ENCODE results near the gene ZNF213.
A peak's percentile ranks its signal among the peaks of the same experiment; 100 is the strongest.

ZNF213 gene, protein sequence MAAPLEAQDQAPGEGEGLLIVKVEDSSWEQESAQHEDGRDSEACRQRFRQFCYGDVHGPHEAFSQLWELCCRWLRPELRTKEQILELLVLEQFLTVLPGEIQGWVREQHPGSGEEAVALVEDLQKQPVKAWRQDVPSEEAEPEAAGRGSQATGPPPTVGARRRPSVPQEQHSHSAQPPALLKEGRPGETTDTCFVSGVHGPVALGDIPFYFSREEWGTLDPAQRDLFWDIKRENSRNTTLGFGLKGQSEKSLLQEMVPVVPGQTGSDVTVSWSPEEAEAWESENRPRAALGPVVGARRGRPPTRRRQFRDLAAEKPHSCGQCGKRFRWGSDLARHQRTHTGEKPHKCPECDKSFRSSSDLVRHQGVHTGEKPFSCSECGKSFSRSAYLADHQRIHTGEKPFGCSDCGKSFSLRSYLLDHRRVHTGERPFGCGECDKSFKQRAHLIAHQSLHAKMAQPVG

DNA sequence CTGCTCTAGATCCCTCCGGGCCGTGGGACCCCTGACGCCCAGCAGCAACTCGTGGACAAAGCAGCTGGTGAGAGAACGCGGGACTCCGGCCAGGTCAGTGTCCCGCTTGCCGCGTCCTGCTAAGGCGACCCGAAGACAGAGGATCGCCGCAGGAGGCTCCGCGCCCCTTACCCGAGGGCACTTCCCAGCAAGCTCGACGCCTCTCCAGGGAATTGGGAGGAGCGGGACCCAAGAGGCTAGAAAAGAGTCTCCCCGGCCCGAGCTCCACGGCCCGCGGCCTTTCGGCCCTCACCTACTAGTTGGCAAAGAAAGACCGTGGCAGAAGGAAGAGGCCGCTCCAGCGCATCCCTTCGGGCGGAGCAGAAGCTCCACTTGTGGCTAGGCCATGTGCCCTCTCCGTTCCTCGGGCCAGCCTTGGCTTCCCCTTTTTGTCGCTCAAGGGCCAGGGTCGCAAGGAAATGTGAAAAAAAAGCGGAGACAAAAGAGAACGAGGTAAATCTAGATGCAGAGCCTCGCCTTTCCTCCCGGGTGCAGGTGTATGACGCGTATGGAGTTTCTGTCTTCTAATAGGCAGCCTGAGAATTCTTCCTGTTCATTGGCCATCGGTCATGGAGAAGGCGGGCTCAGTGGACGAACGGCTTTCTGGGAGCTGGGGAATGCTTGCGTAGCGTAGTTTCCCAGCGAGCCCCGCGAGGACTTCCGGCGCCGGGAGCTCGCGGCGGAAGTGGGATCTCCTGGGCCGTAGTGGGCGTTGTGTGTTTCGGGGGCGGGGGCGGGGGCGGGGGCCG lies at the start of gene ZNF213:
TSS of gene ZNF213 (plus strand) at position 692 of the 788 bp plus-strand sequence. CDS start 2,252 bp downstream, outside the sequence.
- peak; percentile 96 for DNase-seq (ENCODE audit: low read depth)

DNA sequence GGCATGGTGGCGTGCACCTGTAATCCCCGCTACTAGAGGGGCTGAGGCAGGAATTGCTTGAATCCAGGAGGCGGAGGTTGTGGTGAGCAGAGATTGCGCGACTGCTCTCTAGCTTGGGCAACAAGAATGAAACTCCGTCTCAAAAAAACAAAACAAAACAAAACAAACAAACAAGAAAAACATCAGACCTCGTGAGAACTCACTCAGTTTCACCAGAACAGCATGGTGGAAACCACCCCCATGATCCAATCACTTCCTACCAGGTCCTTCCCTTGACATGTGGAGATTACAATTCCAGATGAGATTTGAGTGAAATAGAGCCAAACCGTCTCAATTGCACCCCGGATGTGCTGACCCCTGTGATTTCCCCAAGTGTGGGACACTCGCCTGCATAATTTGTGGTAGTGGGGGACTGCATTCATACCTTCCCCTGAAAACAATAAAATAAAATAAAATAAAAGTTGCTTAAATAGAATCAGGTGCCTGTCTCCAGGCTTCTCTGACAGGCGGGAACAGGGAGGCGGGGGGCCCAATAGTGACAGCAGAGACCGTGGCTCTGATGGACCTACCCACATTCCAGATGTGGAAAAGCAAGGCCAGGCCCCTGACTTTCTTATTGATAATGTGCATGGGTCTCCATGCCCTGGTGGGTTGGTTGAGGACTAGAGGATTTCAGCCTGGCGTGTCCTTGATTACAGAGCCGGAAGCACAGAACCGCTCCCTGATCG lies 48.8 kb upstream of the ZNF213 start:
- no peak for DNase-seq (ENCODE audit: low read depth)

DNA sequence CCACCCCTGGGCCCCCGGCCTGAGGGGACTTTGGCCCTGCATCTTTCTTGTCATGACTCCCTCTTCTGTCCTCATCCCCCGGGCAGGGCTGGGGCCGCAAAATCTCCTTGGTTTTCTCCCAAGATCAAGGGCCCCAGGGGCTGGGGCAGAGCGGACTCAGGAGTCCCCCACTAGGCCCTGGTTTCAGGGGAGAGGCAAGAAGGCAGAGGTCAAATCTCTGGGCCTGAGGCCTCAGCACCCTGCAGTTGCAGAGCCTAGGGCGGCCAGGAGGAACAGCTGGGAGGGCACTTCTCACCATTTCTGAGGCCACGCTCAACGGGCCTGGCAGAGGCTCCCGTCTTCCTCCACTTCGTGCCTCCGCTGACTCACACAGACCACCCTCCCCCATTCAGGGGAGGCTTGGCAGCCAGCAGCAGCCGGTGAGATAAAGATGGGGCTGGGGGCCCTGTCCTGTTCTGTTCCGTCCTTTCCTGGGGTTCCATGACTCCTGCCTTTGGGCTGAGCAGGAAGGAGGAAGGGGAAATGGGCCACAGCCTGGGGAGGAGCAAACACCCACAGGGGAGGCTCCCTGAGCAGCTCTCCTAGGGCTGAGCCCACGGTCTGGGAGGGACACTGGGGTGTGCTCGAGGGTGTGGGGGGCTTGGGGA lies 48.1 kb upstream of the ZNF213 start:
- DNase-seq (ENCODE audit: low read depth), result no peak

DNA sequence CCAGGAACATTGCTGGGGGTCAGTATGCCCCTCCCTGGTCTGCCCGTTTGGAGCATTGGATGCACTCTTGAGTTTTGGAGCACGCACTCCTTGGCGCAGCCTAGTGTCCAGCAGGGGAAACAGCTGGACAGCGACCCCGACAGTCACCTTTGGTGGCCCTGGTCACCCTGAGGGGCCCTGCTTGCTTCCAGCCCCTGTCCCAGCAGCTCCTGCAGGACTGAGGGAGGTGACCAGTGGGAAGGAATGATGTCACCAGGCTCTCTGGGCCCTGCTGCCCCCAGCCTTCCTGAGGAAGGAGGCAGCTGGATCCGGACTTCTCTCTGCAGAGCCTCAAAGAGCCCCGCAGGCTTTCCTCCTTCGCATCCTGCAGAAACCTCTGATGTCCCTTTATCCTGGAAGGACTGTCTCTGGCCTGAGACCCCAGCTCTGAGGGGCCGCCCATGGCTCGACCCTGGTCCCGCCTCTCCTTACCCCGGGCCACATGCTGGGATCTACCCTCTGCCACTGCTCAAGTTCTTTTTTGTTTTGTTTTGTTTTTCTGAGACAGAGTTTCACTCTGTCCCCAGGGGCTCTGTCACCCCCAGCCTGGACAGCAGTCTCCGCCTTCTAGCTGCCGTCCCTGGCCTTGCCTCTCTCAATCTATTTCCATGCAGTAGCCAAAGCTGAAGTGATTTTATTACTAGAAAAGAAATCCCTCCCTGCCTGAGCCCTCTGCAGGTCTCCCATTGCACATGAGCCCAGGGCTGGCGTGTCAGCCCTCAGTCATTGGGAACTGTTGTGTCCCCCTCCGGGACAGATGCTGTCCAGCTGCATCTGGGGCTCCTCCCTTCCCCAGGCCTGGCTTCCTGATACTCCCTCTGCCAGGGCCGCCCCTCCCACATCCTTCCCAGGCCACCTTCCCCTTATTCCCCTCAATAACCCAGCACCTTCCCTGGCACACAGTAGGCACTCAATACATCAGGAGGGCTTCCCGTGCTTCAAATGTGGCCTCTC lies 47.3 kb upstream of the ZNF213 start:
- no peak for DNase-seq (ENCODE audit: low read depth)

DNA sequence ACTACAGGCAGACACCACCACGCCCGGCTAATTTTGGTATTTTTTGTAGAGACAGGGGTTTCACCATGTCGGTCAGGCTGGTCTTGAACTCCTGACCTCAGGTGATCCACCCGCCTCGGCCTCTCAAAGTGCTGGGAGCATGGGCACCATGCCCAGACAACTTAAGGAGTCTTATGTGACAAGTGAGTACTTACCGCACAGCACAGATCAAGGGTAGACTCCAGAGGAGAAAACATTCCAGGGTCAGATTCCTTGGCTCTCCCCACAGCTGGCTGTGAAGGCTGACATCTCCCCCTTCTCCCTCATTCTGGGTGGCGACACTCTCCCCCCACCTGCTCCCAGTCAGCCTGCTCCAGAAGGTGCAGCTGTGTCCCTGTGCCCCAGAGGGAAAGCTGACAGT lies 46.4 kb upstream of the ZNF213 start:
- DNase-seq (ENCODE audit: low read depth), result no peak

DNA sequence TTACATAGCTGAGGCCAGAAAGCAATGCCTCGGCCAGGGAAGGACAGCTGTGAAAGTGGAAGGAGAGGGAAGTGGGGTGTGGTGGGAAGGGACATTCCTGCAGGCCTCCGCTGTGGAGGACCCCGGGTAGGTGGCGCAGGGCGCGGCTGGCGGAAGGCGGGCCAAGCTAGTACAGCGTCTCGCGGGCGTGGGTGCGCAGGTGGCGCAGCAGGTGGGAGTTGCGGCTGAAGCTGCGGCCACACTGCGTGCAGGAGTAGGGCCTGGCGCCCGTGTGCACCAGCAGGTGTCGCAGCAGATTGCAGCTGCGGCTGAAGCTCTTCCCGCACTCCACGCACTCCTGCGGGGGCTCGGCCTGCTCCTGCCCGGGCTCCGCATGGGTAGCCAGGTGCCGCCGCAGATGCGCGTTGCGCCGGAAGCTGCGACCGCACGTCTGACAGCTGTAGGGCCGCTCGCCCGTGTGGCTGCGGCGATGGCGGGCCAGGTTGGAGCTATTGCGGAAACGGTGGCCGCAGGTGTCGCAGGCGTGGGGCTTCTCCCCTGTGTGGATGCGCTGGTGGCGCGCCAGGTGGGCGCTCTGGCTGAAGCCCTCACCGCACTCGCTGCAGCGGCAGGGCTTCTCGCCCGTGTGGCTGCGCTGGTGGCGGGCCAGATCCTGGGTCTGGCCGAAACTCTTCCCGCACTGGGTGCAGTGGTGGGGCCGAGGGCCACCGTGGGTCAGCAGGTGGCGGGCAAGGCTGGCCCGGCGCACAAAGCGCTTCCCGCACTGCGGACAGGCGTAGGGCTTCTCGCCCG lies 45.7 kb upstream of the ZNF213 start:
- no peak for DNase-seq (ENCODE audit: low read depth)

DNA sequence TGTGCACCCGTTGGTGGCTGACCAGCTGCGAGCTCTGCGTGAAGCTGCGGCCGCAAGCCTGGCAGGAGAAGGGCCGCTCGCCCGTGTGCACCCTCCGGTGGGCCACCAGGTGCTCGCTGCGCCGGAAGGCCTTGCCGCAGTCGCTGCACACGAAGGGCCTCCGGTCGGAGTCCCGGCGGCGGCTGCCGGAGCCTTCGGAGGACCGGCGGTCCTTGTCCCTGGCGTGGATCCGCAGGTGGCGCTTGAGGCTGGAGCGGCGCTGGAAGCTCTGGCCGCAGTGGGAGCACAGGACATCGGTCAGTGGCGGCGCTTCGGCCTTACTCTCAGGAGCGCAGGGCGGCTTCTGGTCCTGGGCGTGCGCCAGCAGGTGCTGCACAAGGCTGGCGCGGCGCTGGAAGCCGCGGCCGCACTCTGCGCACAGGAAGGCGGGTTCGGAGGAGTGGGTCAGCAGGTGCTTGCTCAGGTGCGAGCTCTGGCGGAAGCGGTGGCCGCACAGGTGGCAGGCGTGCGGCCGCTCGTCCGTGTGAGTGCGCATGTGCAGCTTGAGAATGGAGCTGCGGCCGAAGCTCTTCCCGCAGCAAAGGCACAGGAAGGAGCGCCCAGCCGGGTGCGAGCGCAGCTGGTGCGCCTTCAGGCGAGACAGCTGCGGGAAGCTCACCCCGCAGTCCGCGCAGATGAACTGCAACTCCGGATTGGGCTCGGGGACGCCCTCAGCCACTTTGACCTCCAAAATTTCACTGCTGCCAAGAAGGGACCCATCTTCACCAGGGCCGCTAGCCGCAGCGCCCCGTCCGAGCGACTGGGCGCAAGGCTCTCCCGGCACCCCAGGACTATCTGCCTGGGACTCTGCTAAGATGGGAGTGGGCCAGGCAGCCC lies 44.9 kb upstream of the ZNF213 start:
- DNase-seq (ENCODE audit: low read depth), result no peak

DNA sequence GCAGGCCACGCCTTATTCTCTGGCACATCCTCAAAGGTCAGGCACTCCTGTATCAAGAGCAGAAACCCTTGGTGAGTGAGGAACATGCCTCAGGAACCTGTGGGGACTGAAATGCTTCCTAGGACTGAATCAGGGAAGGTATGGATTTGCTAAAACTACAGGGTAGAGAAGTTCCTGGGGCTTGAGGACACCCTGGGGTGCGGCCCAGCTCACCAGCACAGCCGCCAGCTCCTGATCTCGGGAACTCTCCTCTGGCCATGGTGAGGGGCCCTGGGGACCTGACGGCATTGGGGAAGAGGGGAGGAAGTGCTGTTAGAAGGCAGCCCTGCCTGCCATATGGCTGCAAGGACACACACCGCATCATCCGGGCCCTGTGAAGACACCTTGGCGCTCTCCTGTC lies 43.3 kb upstream of the ZNF213 start:
- DNase-seq (ENCODE audit: low read depth), result no peak

DNA sequence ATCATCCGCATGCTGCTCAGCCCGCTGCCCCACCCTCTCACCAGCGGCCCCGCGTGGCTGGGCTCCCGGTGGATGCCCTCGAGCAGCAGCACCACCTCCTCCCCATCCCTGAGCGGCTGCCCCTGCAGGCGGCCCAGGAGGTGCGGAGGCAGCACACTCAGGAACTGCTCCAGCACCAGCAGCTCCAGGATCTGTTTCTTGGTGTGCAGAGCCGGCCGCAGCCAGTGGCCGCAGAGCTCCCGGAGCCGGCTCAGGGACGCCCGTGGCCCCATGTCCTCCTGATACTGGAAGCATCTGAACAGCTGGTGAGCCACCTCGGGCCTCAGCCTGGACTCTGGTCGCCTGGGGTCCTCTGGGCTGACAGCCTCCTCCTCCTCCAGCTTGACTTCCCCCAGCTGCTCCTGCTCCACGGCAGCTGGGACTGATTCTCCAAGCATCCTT lies 42.3 kb upstream of the ZNF213 start:
- no peak for DNase-seq (ENCODE audit: low read depth)

DNA sequence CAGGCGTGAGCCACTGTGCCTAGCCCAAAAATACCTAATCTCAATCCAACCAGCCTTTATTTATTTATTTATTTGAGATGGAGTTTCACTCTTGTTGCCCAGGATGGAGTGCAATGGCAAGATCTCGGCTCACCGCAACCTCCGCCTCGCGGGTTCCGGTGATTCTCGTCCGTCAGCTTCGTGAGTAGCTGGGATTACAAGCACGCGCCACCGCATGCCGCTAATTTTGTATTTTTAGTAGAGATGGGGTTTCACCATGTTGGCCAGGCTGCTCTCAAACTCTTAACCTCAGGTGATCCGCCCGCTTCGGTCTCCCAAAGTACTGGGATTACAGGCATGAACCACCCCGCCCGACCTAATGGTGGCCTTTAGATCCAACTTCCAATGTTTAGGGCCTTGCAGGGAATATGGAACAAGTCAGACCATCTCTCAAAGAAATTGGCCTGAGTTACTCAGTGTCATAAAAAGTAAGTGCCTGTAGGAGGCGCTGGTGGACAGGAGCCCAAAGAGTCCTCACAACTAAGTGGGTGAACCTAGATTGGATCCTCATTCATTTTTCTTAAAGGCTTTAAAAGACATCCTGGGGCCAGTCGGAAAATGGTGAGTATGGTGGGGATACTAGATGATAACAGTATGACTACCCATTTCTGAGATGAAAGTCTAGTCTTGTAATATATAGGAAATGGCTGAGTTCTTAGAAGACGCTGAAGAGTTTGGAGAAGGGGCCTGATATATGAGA lies 40.4 kb upstream of the ZNF213 start:
- DNase-seq (ENCODE audit: low read depth), result no peak

DNA sequence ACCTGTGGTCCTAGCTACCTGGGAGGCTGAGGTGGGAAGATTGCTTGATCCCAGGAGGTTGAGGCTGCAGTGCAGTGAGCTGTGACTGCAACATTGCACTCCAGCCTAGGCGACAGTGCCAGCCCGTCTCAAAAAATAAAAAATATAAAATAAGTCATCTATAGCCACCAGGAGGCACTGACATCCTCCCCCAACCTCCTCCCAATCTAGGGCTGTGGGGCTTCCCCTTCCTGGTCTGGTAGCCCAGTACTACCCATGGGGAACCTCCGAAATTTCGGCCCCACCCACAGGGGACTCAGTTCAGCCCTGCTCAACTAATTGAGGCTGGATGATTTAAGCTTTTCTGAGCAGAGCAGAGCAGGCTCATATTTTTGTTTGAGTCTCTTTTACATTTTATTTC lies 39.0 kb upstream of the ZNF213 start:
- no peak for DNase-seq (ENCODE audit: low read depth)

DNA sequence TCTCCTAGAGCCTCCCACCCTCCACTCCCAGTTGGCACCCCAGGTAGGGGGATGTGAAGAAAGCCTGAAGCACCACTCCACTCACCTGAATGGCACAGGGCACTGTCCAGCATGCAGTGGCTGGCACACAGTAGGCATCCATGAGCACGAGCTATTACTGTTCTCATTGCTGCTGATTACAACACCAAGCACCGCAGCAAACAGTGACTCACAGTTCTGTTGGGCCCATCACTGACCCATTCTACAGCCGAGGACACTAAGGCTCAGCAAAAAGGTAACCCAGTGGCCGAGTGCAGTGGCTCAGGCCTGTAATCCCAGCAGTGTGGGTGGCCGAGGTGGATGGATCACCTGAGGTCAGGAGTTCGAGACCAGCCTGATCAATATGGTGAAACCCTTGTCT lies 38.5 kb upstream of the ZNF213 start:
- no peak for DNase-seq (ENCODE audit: low read depth)

DNA sequence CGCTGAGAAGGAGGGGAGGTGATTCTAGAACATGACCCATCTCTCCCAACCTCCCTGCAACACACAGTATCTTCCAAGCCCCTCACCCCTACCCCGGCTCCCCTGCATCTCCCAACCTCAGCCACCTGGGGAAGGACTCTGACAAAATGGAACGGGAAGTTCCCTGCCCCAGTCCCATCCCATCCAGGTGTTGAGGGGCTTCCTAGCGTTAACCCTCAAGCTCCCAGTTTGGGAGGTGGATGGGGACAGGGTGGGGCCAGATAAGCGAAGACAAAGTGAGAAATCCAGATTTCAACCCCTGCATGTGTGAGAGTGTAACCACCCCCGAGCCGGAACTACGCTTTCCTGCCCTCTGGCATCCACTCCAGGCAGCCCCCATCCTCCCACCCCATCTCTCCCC lies 37.6 kb upstream of the ZNF213 start:
- no peak for DNase-seq (ENCODE audit: low read depth)

DNA sequence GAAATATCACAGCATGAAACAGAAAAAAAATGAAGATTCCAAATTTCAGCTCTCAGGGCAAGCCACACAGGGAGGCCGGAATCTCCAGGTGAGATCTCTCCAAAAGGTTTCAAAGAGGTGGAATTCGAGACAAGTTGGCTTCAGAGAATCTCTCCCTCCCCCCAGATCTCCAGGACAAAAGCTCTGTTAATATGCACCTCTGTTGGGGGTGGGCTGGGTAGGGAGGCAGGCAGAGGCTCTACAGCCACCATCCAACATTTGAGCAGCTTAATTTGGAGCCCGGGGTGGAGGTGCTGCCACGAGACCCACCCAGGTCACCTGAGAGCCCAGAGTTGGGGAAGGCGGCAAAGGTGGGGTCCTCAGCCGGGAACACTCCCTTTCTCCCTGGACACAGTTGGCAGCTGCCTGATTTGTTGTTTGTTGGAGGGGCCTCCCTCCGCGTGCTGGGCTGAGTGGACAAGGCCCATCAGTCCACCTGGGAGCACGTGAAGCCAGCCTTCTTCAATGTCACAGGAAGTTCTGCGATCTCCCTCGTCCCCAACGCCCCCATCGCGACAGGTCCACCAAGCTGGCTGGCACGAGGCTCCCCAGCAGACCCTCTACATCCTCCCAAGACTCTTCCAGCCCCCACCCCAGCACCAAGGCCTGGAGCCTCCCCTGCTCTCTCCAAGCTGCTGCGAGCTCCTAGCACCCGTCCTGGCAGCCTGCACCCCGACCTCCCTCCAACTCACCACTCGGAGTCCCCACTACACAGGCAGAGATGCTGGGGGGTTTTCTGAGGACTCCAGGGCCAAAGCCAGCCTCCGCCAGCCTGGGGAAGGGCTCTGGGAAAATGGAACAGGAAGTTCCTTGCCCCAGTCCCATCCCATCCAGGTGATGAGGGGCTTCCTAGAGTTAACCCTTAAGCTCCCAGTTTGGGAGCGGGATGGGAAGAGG lies 36.1 kb upstream of the ZNF213 start, which contains the start of gene ZSCAN10:
TSS of gene ZSCAN10 (minus strand) at position 836 of the 936 bp plus-strand sequence. CDS start 6,357 bp downstream, outside the sequence.
- DNase-seq (ENCODE audit: low read depth), result no peak

DNA sequence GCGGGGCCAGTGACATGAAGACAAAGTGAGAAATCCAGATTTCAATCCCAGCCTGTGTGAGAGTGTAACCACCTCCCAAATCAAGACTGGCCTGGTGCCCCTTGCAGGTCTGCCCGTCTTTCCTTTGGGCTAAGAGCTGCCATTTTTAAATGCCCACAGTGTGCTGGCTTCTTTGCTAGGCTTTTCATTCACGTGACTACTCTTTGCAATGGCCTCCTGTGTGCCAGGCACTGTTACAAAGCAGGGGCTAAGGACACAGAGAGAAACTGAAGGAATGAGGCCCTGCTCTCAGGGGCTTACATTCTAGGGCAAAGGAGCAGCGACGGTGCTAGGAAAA lies 35.5 kb upstream of the ZNF213 start:
- DNase-seq (ENCODE audit: low read depth), result no peak

DNA sequence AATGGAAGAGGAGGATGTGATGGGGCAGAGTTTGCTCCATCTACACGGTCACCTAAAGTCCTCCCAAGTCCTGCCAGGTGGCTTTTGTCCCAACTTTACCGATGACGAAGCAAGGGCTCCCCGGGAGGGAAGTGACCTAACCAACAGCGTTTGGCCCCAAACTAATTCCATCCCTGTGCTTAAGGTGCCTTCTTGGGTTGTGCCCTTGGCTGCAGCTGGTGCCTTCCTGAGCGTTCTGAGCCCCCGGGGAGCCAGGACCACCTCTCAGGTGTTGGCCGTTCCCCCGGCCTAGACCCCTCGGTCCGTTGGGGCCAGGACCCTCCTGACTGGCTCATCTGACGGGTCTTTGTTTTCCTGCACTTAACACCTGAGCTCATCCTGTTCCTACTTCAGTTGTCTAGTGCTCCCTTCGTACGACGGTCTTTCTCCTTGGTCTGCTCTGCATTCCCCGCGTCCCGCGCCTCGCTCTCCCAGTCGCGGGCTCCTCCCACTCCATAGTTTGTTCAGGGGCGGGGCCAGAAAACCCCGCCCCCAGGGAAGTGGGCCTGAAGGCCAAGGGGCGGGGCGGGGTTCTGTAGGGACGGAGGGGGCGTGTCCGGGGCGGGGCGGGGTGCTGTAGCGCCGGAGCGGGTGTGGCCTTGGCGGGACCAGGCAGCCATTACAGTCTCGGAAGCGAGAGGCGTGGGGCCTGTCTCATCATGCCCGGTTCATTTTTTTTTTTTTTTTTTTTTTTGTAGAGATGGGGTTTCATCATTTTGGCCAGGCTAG lies 34.9 kb upstream of the ZNF213 start:
- peak; percentile 83 for DNase-seq (ENCODE audit: low read depth)
